COLO668 (cell line): Measurements from ENCODE around the gene TDRD10.

Experiments
- DNase-seq: peaks from one replicate; lab custom pipeline; 2025; ENCODE audit not compliant: unreplicated experiment; lab: John Stamatoyannopoulos, UW

The TDRD10 gene, protein sequence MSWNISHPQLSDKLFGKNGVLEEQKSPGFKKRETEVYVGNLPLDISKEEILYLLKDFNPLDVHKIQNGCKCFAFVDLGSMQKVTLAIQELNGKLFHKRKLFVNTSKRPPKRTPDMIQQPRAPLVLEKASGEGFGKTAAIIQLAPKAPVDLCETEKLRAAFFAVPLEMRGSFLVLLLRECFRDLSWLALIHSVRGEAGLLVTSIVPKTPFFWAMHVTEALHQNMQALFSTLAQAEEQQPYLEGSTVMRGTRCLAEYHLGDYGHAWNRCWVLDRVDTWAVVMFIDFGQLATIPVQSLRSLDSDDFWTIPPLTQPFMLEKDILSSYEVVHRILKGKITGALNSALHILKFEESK

DNA sequence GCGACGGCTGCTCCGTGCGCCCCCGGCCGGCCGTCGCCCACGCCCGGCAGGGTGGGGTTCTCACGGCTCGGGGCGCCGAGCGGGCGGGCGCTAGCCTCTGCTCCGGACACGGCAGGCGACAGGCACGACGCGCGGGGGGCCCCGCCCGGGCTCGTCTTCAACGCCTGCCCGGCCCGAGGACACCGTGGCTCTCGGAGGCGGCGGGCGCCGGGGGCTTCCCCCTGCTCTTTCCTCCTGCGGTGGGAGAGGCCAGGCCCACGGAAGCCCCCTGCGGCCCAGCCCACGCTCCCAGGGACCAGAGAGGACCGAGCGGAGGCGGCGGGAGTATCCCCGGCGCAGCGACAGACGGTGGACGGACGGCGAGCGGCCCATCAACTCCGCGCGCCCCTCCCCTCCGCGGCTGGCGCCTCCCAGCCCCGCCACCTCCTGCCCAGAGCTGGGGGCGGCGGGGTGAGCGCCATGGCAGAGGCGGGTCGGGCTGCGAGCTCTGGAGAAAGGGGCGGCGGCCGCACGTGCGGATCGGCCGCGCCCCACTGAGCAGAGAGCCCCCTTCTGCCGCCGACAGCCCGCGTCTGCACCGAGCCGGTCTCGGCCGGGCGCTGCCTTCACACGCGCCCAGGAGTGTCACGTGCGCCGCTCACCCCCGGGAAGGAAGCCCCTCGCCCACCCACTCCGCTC is at the start of gene TDRD10, which contains the start of gene SHE:
Gene TDRD10, plus strand, starts transcription at position 154 of the 678 bp plus-strand sequence. CDS start 4,685 bp downstream, outside the sequence.
Gene SHE, minus strand, starts transcription at position 347 of the 678 bp plus-strand sequence. CDS start 386 bp downstream, outside the sequence.
- DNase-seq, result no peak

DNA sequence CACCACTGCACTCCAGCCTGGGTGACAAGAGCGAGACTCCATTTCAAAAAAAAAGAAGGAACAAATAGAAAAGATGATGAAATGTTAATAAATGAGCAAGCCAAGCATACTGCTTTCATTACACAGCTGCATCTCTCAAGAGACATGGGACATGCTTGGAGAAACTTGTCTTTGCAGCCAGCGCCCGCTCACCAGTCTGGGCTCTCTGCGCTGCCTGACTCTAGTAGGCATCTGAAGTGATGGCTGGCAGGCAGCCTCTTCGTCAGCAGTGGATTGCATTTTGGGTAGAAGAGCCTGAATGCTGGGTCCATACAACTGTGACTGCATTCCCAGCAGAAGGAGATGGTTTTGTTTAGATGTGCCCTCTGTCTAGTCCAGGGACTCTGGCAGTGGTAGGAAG is 48.9 kb upstream of the TDRD10 start:
- DNase-seq, result no peak

GRCh38 chr1:154453574-154454352 is 48.3 kb upstream of the TDRD10 start:
- DNase-seq, result no peak

DNA sequence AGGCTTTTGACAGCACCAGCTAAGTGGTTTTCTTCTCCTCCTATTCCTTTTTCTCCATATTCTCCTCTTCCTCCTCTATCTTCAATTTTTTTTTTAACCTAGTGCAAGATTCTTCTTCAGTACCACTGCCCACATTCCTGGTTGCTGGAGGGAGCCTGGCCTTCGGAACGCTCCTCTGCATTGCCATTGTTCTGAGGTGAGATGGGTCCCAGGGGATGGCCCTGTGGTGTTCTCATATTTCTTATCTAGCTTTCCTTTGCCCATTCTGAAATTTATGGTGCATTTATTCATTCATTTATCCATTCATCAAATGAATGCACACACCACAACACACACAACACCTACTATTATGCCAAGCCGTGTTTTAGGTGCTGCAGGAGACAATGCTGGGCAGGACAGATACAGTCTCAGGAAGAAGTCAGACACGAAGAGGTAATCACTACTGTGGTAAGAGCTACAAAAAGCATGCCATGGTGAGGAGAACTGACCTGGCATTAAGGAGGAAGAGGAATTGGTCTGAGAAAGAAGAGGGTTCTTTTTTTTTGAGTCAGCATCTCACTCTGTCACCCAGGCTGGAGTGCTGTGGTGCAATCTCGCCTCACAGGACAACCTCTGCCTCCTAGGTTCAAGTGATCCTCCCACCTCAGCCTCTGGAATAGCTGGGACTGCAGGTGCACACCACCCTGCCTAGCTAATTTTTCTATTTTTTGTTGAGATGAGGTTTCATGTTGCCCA is 47.5 kb upstream of the TDRD10 start:
- no peak for DNase-seq

- DNase-seq, result no peak
These were observed 45.4 kb upstream of the TDRD10 start for GRCh38 chr1:154456631-154457030.

DNA sequence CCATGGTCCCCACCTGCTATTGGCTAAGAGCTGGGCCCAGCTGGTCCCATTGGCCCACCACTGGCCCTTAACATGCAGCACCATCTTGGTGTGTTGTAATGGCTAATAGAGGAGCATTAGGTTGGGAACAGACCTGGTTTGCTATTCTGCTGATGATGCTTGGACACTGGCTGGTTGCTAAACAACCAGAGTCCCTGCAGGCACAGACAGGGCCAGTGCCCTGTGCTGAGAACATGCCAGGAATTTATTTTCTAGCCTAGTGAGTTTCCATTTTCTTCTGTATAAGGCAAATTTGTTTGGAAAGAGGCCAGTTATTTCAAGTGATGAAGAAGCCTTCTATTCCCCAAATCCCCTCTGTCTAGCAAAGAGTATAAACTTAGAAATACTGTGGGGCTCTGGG is 42.9 kb upstream of the TDRD10 start:
- no peak for DNase-seq

GRCh38 chr1:154460695-154461260 is 41.2 kb upstream of the TDRD10 start:
- DNase-seq, result no peak

- no peak for DNase-seq
These were observed 38.5 kb upstream of the TDRD10 start for GRCh38 chr1:154463512-154463990.

- no peak for DNase-seq
These were observed 36.3 kb upstream of the TDRD10 start for GRCh38 chr1:154465621-154466195.

DNA sequence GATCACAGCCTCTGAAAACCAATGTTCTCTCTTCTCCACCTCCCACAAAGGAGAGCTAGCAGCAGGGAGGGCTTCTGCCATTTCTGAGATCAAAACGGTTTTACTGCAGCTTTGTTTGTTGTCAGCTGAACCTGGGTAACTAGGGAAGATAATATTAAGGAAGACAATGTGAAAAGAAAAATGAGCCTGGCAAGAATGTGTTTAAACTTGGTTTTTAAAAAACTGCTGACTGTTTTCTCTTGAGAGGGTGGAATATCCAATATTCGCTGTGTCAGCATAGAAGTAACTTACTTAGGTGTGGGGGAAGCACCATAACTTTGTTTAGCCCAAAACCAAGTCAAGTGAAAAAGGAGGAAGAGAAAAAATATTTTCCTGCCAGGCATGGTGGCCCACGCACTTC is 35.8 kb upstream of the TDRD10 start:
- DNase-seq, result no peak

DNA sequence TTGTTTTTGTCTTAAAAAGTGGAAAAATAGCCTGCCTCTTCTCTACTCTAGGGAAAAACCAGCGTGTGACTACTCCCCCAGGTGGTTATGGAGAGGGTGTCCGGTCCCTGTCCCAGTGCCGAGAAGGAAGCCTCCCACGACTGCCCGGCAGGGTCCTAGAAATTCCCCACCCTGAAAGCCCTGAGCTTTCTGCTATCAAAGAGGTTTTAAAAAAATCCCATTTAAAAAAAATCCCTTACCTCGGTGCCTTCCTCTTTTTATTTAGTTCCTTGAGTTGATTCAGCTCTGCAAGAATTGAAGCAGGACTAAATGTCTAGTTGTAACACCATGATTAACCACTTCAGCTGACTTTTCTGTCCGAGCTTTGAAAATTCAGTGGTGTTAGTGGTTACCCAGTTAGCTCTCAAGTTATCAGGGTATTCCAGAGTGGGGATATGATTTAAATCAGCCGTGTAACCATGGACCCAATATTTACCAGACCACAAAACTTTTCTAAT is 35.0 kb upstream of the TDRD10 start:
- DNase-seq, result no peak

DNA sequence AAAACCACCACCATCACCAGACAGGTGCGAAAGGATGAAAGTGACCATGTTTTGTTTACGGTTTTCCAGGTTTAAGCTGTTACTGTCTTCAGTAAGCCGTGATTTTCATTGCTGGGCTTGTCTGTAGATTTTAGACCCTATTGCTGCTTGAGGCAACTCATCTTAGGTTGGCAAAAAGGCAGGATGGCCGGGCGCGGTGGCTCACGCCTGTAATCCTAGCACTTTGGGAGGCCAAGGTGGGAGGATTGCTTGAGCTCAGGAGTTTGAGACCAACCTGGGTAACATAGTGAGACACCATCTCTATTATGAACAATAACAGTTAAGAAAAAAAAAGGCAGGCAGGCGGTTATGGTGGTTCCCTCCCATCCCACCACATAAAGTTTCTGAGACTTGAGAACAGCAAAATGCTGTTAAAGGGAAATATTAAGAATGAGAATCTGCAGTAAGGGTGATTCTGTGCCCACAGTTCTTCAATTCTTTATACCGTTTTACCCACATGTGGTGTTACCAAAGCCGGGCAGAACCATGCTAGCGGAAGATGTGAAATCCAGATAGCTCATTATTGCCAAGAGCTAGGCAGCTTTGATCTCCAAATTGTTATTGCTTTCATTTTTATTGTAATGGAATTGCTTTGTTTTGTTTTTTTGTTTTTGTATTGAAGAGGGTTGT is 34.5 kb upstream of the TDRD10 start:
- no peak for DNase-seq

GRCh38 chr1:154468535-154469250 is 33.3 kb upstream of the TDRD10 start:
- no peak for DNase-seq

DNA sequence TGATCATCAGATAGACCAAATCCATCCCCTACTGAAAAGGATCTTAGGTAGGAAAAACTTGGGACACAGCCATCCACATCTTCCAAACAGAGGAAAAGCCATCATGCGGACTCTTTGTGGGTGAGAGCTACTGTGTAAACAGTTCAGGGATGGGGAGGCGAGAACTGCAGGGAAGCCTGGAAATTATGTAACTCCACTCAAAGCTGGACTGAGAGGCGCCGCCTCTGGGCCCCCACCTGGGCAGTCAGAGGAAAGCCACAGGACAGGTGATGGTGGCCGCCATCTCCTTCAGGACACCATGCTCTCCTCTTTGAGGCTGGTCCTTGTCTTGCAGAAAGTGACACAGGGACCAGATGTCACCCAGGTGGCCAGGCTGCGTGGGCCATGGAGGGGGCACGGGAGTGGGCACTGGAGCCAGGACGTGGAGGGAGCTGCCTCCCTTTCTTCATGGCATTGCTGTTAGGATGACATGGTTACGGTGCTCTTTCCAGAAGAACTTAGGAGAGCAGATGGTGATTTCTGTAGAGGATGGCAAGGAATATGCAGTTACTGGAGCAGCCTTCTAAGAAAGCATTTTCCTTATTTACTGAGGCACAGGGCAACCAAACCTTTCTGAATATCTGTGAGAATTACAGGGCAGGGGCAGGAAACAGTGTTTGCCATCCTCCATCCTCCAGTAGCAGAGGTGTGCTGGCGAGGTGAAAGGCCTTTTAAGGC is 32.0 kb upstream of the TDRD10 start:
- DNase-seq, result no peak

DNA sequence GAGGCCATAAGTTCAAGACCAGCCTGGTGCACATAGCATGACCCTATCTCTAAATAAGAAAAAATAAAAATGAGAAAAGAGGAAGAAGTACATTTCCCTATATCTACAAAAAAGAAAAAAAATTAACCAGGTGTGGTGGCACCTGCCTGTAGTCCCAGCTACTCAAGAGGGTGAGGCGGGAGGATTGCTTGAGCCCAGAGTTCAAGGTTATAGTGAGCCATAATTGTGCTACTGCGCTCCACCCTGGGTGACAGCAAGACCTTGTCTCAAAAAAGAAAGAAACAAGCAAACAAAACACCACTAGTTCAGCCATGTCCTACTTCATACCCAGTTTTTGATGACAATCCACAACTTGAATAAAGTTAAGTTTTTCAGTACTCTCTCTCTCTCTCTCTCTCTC is 30.7 kb upstream of the TDRD10 start:
- no peak for DNase-seq

DNA sequence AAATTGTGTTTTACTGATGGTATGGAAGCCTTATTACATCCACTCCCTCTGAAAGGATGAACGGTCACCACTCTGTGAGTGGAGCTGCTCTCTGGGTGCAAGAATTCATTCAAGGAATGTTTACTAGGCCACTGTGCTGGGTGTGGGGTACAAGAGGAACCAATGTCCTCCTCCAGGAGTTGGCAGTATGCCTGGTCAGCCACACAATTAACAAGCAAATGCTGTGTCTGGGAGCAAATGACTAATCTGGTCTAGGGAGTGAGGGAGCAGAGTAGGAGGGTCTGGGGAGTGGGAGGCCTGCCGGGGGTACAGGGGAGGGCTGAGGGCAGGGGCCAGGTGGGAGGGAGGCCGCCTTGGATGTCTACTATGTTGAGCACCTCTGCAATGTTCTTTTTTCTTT is 27.2 kb upstream of the TDRD10 start:
- DNase-seq, result no peak

GRCh38 chr1:154476791-154477190 is 25.2 kb upstream of the TDRD10 start:
- no peak for DNase-seq

- DNase-seq, result no peak
These were observed 24.0 kb upstream of the TDRD10 start for GRCh38 chr1:154478013-154478412.
